PC-9 (cell line): ENCODE results near the gene PIK3CA. TPM values are rescaled to one million over a fixed set of nuclear protein-coding genes. Genes with fewer than 3 reads are reported as not detected.

Experiments
- BruUV-seq: library from RNA; stranded (reverse); fragments of 400-500 nt; replicated peaks from 2 replicates; lab custom pipeline; 2021; lab: Mats Ljungman, UMichigan
- CTCF ChIA-PET: fragments of 300-600 bp; sonication (Branson Sonifier 250); formaldehyde crosslinking; loops from one replicate; lab custom pipeline; 2022; ENCODE audit warnings: antibody characterized with exemption; lab: Charles Lee
- POLR2A ChIA-PET: fragments of 300-600 bp; sonication (Branson Sonifier 250); formaldehyde crosslinking; loops from one replicate; lab custom pipeline; 2022; ENCODE audit warnings: antibody characterized with exemption; ENCODE audit not compliant: unreplicated experiment; lab: Charles Lee
- DNase-seq, 2 experiments: peaks; one replicate each; pipeline versions ENCODE4 v3.0.0 to v3.0.0-alpha.2; 2015 to 2022; ENCODE audit warnings: mixed read lengths in 1 of 2
- H2AFZ ChIP-seq: fragments of 200-600 bp; sonication (generic); 2 replicates; pipeline ENCODE4 v1.8.1; 2017; ENCODE audit warnings: antibody characterized with exemption
- H3F3A ChIP-seq: fragments of 200-600 bp; sonication (generic); 2 replicates; pipeline ENCODE4 v1.8.1; 2017; ENCODE audit warnings: antibody characterized with exemption, mild to moderate bottlenecking, low read depth; ENCODE audit not compliant: insufficient read depth
- H3K27ac ChIP-seq: fragments of 200-600 bp; sonication (generic); 2 replicates; pipeline ENCODE4 v1.6.1; 2016; ENCODE audit warnings: mixed run types
- H3K27me3 ChIP-seq: fragments of 200-600 bp; sonication (generic); 2 replicates; pipeline ENCODE4 v1.6.1; 2016; ENCODE audit warnings: low read depth, mixed run types; ENCODE audit not compliant: insufficient read depth
- H3K36me3 ChIP-seq: fragments of 200-600 bp; sonication (generic); 2 replicates; pipeline ENCODE4 v1.6.1; 2016; ENCODE audit warnings: low read depth, mixed run types
- H3K4me1 ChIP-seq: fragments of 200-600 bp; sonication (generic); replicated peaks from 2 replicates; pipeline ENCODE4 v1.6.1; 2016; ENCODE audit warnings: mixed run types; ENCODE audit not compliant: insufficient read depth
- H3K4me2 ChIP-seq: fragments of 200-600 bp; sonication (generic); 2 replicates; pipeline ENCODE4 v1.6.1; 2017; ENCODE audit warnings: mixed run types
- H3K4me3 ChIP-seq: fragments of 200-600 bp; sonication (generic); 2 replicates; pipeline ENCODE4 v1.6.1; 2016; ENCODE audit warnings: mixed run types
- H3K79me2 ChIP-seq: fragments of 200-600 bp; sonication (generic); 2 replicates; pipeline ENCODE4 v1.6.1; 2017; ENCODE audit warnings: low read depth, mixed run types
- H3K9me2 ChIP-seq: fragments of 200-600 bp; sonication (generic); 2 replicates; pipeline ENCODE4 v1.8.1; 2017; ENCODE audit warnings: mild to moderate bottlenecking; ENCODE audit not compliant: insufficient read depth
- H3K9me3 ChIP-seq: fragments of 200-600 bp; sonication (generic); 2 replicates; pipeline ENCODE4 v1.8.1; 2016; ENCODE audit warnings: low read depth; ENCODE audit not compliant: insufficient read depth
- H4K20me1 ChIP-seq: fragments of 200-600 bp; sonication (generic); 2 replicates; pipeline ENCODE4 v1.8.1; 2017; ENCODE audit not compliant: insufficient read depth
- CTCF ChIP-seq: fragments of 200-600 bp; sonication (generic); conservative IDR thresholded peaks from 2 replicates; pipeline ENCODE4 v1.6.1; 2017; ENCODE audit warnings: mixed run types, antibody characterized with exemption, mild to moderate bottlenecking, moderate library complexity
- EZH2 ChIP-seq: fragments of 200-600 bp; sonication (generic); IDR thresholded peaks from 2 replicates; pipeline ENCODE4 v1.8.0; 2017; ENCODE audit warnings: antibody characterized with exemption, low read depth
- intact Hi-C: fragments of 100-400 bp; cut with micrococcal nuclease; formaldehyde crosslinking; loops from one replicate; pipeline ENCODE4 v1.10.0; 2022; ENCODE audit not compliant: unreplicated experiment
- total RNA-seq: library from RNA; stranded (reverse); gene quantifications from 2 replicates; pipeline ENCODE4 v1.2.3, GENCODE V29; 2021

PIK3CA gene
- total RNA-seq, 1 experiment from 2014 or later: 39.9 TPM

- H3K4me3 ChIP-seq: no peak overlapping the region
- BruUV-seq: no TSS peak
- peaks cover 48% of the 10 kb centered on the region for H3K79me2 ChIP-seq
- no peak overlapping the region for H3K4me2 ChIP-seq
- H2AFZ ChIP-seq: no peak overlapping the region
- no peak for DNase-seq
- no peak overlapping the region for H3K27ac ChIP-seq
- no peaks in the 10 kb centered on the region for H3F3A ChIP-seq
- no peaks in the 10 kb centered on the region for H3K27me3 ChIP-seq
- H3K4me1 ChIP-seq: no peaks in the 10 kb centered on the region
- no peaks in the 10 kb centered on the region for H3K9me2 ChIP-seq
- no peaks in the 10 kb centered on the region for H3K36me3 ChIP-seq
- H4K20me1 ChIP-seq: no peaks in the 10 kb centered on the region
- ChIA-PET POLR2A (no interaction called here), CTCF (no interaction called here)
- intact Hi-C loops: loop anchor here (5.0 kb wide), 1 partner anchor 34 kb away; no protein-coding TSS in a partner anchor
- H3K9me3 ChIP-seq: no peaks in the 10 kb centered on the region
- TF ChIP-seq CTCF (no peak), EZH2 (no peak)
Observed at GRCh38 chr3:179163503-179163902, 15.3 kb downstream of the PIK3CA start.

- H3K79me2 ChIP-seq: peaks cover 44% of the 10 kb centered on the region
Observed at GRCh38 chr3:179164857-179165256, 16.7 kb downstream of the PIK3CA start.

GRCh38 chr3:179166561-179167201 is 18.5 kb downstream of the PIK3CA start:
- Histone ChIP-seq H3K4me3 (no peak overlapping the region), H3K9me2 (no peaks in the 10 kb centered on the region), H3K27ac (no peak overlapping the region), H3K27me3 (no peaks in the 10 kb centered on the region), H3K4me1 (no peaks in the 10 kb centered on the region), H3K9me3 (peaks cover 7% of the 10 kb centered on the region), H3K36me3 (no peaks in the 10 kb centered on the region), H2AFZ (no peak overlapping the region), H4K20me1 (no peaks in the 10 kb centered on the region), H3F3A (no peaks in the 10 kb centered on the region), H3K4me2 (no peak overlapping the region), H3K79me2 (peaks cover 36% of the 10 kb centered on the region)
- intact Hi-C loops: no loop called here
- TF ChIP-seq CTCF: no peak
- no peak for TF ChIP-seq EZH2
- POLR2A ChIA-PET: no interaction called here
- CTCF ChIA-PET: interaction anchor here (0.5 to 0.7 kb wide), 2 partner anchors 82 to 155 kb away, joined by 3 to 8 read pairs; no protein-coding TSS in a partner anchor
- no TSS peak for BruUV-seq
- no peak for DNase-seq

More at GRCh38 chr3:179164857-179165256, 16.7 kb downstream of the PIK3CA start:
- BruUV-seq: no TSS peak
- Histone ChIP-seq H4K20me1 (no peaks in the 10 kb centered on the region), H3K4me1 (no peaks in the 10 kb centered on the region), H3K27me3 (no peaks in the 10 kb centered on the region), H3K4me3 (no peak overlapping the region), H3K9me3 (no peaks in the 10 kb centered on the region), H3K4me2 (no peak overlapping the region), H3K9me2 (no peaks in the 10 kb centered on the region), H3F3A (no peaks in the 10 kb centered on the region), H3K36me3 (no peaks in the 10 kb centered on the region), H3K27ac (no peak overlapping the region), H2AFZ (no peak overlapping the region)
- intact Hi-C loops: loop anchor here (5.0 kb wide), 1 partner anchor 32 kb away; no protein-coding TSS in a partner anchor
- CTCF ChIA-PET: no interaction called here
- POLR2A ChIA-PET: interaction anchor here (0.6 kb wide), 1 partner anchor 12 kb away, joined by 5 read pairs; no protein-coding TSS in a partner anchor
- DNase-seq: no peak
- no peak for TF ChIP-seq EZH2
- TF ChIP-seq CTCF: no peak
